SW 1271 (cell line): Measurements from ENCODE around the gene COMMD8.
A peak's percentile ranks its signal among the peaks of the same experiment; 100 is the strongest.

Experiments used
- DNase-seq, 2 experiments: peaks; one replicate each; lab custom pipeline; 2025; lab: John Stamatoyannopoulos, UW

COMMD8 gene

GRCh38 chr4:47471591-47471990 is 8.1 kb upstream of the COMMD8 start:
- DNase-seq, result no peak

- DNase-seq, result no peak
Measured at GRCh38 chr4:47471064-47471463, 7.6 kb upstream of the COMMD8 start.

- peak in 1 of 2 experiments; percentile 38 for DNase-seq
Measured at GRCh38 chr4:47469951-47470350, 6.4 kb upstream of the COMMD8 start.

GRCh38 chr4:47468706-47469365 is 5.3 kb upstream of the COMMD8 start:
- peak in 1 of 2 experiments; percentile 9 for DNase-seq

GRCh38 chr4:47466056-47466785 is 2.7 kb upstream of the COMMD8 start:
- DNase-seq, result no peak

GRCh38 chr4:47465004-47465403 is 1.5 kb upstream of the COMMD8 start:
- no peak for DNase-seq

GRCh38 chr4:47462799-47463234 is 685 bp downstream of the COMMD8 start:
- no peak for DNase-seq

GRCh38 chr4:47451657-47452056 is 11.8 kb downstream of the COMMD8 start:
- no peak for DNase-seq

GRCh38 chr4:47444031-47444430 is 19.5 kb downstream of the COMMD8 start:
- DNase-seq, result no peak

- no peak for DNase-seq
Measured at GRCh38 chr4:47442980-47443379, 20.5 kb downstream of the COMMD8 start.

GRCh38 chr4:47434931-47435330 is 28.6 kb downstream of the COMMD8 start:
- no peak for DNase-seq

- no peak for DNase-seq
Measured at GRCh38 chr4:47432749-47433148, 30.8 kb downstream of the COMMD8 start.

GRCh38 chr4:47427935-47428334 is 35.6 kb downstream of the COMMD8 start:
- DNase-seq, result no peak

- DNase-seq, result no peak
Measured at GRCh38 chr4:47425628-47426027, 37.9 kb downstream of the COMMD8 start.

- no peak for DNase-seq
Measured at GRCh38 chr4:47419296-47419695, 44.2 kb downstream of the COMMD8 start.

- no peak for DNase-seq
Measured at GRCh38 chr4:47418147-47418546, 45.4 kb downstream of the COMMD8 start.

- DNase-seq, result no peak
Measured at GRCh38 chr4:47415719-47416118, 47.8 kb downstream of the COMMD8 start.

GRCh38 chr4:47413521-47413920 is 50.0 kb downstream of the COMMD8 start:
- no peak for DNase-seq

- DNase-seq, result no peak
Measured at GRCh38 chr4:47410271-47410670, 53.2 kb downstream of the COMMD8 start.

GRCh38 chr4:47406408-47406807 is 57.1 kb downstream of the COMMD8 start:
- no peak for DNase-seq
